Measurements from ENCODE around the gene LPCAT1.

Gene LPCAT1

DNA sequence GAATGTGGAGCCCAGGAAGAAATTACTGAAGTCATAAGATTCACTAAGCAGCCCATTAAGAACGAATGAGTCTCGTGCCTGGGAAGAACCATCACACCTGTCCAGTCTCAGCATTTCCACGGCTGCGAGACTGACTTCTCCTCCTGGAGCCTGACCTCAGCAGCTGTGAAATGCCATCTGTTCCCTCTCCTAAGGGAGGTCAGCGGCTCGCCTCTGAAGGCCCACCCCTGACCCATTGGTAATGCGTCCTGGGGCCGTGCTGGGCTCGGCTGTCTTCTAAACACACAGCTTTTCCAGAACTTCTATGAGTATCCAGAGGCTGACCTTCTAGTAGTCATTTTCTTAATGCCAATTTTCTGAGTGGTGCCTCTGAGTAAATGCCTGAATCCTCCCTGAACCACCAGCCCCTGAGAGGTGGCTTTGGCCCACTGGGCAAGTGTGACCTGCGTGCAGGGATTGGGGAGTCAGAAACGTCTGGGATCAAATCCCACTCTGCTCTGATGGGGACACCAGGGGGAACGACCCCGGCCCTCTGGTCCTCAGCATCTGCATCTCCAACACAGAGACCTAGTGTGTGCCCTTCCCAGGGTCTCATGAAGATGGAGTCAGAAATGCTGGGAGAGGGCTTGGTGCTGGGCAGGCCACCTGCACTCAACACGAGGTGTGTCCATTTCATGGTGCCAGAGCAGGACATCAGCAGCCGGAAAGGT, 84.2 kb downstream of the LPCAT1 start:
- no peak overlapping the region for H3K4me3 ChIP-seq (ENCODE audit: low read length)
- no peak for TF ChIP-seq ZNF274 (IDR thresholded peaks at IDR 0.05; ENCODE audit: low read depth, low read length)

DNA sequence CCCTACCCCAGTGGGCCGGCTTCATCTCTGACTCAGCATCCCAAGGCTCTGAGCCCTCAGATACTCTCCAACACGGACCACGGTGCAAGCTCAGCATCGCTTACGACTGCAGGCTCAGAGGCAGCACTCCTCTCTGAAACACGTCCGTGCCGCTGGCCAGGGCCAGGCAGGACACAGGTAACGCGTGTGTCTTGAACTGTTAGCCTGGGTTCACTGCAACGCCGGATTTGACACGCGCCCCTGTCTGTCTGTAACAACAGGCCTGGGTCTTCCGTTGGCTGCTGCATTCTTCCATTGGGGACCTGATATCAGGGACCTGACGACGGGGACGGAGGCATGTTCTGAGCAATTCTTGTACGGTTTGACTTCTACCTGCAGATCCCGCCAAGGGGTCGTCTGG, 84.9 kb downstream of the LPCAT1 start:
- TF ChIP-seq ZNF274 (IDR thresholded peaks at IDR 0.05; ENCODE audit: low read depth, low read length) = no peak
- no peak overlapping the region for H3K4me3 ChIP-seq (ENCODE audit: low read length)

DNA sequence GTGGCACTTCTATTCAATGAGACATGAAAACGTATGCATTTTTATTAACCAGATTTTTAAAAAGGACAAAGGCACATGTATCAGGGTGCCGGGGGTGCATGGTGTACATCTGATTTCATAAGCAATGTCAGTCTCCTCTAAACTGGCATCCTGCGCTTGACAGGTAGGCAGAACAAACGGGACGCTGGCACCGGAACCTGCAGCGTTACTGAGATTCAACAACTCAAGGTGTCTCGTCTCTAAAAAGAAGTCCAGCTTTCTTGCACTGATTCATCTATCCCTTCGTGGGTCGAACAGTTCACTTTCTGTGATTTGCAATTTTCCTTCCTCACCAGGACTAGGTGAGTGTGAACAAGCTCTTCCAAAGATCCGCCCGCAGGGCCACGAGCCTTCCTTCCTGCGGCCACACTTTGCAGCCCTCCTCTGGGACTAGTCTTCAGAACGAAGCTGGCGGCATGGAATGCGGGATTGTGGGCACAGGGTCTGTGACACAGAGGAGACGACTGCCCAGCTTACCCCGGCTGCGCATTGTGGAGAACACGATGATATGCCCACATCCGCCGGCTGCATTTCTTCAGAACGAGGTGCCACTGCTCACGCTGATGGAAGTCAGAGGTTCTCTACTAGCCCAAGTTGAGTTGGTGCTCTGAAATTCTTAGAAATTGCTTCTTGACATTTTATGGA, 85.7 kb downstream of the LPCAT1 start:
- TF ChIP-seq ZNF274 (IDR thresholded peaks at IDR 0.05; ENCODE audit: low read depth, low read length) = no peak

DNA sequence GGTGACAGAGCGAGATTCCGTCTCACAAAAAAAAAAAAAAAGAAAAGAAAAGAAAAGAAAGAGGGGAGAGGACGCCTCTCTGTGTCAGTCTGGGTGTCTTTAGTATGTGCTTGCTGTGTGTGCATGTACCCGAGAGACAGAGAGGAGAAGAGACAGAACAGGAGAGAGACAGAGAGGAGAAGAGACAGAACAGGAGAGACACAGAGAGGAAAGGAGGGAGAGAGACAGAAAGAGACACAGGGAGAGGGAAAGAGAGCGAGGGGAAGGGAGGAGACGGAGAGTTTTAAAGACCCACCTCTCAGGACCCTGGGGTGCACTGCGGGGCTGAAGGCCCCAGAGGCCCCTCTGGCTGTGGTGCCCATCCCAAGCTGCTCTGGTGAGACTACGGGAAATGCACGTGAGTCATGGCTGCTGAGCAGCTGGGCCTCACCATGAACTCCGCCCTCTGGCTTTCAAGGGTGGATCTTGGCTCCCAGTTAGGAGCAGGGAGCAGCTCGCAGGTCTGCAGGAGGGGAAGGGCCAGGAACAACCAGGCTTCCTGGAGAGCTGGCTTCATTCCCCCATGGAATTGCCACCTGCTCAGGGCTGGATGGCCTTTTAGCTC, 86.4 kb downstream of the LPCAT1 start:
- TF ChIP-seq ZNF274 (IDR thresholded peaks at IDR 0.05; ENCODE audit: low read depth, low read length) = no peak

More for the DNA sequence above, 85.7 kb downstream of the LPCAT1 start:
- H3K4me3 ChIP-seq (ENCODE audit: low read length) = no peak overlapping the region

DNA sequence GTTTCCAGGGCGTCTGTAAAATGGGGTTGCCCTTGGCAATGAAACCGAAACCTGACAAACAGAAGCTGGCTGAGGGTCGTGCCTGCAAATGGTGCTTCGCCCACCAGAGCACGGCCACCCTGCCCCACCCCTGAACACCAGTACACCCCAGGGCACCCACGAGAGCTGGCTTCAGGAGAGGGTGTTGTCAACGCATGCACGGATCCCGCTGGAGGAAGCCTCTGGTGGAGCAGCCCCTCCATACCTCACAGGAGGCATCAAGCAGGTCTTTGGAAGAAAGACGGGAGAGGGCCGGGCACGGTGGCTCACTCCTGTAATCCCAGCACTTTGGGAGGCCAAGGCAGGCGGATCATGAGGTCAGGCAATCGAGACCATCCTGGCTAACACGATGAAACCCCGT, 87.1 kb downstream of the LPCAT1 start:
- no peak for TF ChIP-seq ZNF274 (IDR thresholded peaks at IDR 0.05; ENCODE audit: low read depth, low read length)
- H3K4me3 ChIP-seq (ENCODE audit: low read length) = no peak overlapping the region

More for the DNA sequence above, 86.4 kb downstream of the LPCAT1 start:
- no peak overlapping the region for H3K4me3 ChIP-seq (ENCODE audit: low read length)

DNA sequence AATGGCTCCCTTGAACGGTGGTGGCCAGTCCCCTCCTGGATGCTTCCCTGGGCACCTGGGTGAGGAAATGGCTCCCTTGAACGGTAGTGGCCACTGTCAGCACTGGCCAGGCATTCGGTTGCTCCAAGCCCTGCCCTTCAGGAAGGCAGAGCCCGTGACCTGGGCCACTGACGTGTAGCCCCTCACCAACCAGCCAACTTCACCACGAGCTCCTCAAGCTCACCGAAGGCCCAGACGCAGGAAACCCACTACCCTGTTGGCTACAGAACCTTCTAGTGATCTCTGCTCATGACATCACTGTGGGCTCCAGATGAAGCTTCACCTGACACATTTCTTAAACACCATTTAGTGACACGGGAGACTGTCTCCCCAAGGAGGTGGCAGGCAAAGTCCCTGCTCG, 87.7 kb downstream of the LPCAT1 start:
- TF ChIP-seq ZNF274 (IDR thresholded peaks at IDR 0.05; ENCODE audit: low read depth, low read length) = no peak
- H3K4me3 ChIP-seq (ENCODE audit: low read length) = no peak overlapping the region

DNA sequence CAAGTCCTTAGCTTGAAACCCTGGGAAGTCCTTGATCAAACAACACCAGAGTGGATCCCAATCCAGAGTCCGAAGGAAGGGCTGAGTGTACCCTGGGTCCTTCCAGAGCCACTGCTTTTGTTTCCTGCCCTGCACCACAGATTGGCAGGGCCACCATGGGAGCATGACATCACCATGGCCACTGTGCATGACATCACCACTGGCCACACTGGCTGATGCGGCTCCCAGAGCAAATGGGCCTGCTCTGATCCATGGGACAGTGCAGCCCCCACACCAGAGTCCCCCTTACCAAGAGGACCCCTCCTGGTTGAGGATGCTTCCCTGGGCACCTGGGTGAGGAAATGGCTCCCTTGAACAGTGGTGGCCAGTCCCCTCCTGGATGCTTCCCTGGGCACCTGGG, 88.4 kb downstream of the LPCAT1 start:
- no peak for TF ChIP-seq ZNF274 (IDR thresholded peaks at IDR 0.05; ENCODE audit: low read depth, low read length)
- H3K4me3 ChIP-seq (ENCODE audit: low read length) = no peak overlapping the region

DNA sequence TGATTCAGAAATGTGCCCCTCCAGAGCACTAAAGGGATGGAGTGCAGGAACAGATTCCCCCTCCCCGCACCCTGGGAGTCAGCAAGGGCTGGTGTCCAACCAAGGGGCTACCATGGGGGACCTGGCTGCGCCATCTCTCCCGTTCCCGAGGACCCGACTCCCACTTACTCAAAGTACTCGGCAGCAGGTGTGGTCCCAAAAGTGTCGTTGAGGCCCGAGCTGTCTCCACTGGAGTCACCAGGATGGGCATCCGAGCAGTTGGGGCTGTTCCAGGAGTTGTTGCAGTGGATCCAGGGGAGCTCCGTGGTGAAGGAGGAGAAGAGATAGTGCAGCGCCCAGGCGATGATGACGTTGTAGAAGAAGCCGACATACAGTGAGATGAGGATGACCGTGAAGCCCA, 91.5 kb downstream of the LPCAT1 start:
- no peak overlapping the region for H3K4me3 ChIP-seq (ENCODE audit: low read length)
- TF ChIP-seq ZNF274 (IDR thresholded peaks at IDR 0.05; ENCODE audit: low read depth, low read length) = no peak

DNA sequence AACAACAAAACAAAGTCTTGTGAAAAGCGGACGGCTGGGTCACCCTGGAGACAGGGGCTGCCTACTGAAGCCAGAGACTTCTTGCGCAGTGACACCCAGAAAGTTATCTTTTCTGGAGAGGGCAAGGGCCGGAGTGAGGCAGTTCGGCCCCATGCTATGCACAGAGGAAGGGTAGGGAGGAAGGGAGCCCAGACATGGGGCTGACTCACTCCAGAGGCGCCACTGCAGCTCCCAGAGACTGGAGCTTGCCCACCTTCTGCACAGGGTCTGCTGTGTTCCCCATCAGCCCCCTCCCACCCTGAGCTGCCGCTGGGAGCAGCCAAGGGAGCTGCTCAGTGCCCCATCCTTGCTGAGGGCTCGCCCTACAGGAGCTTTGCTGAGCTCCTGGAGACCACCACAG, 91.9 kb downstream of the LPCAT1 start:
- no peak overlapping the region for H3K4me3 ChIP-seq (ENCODE audit: low read length)
- no peak for TF ChIP-seq ZNF274 (IDR thresholded peaks at IDR 0.05; ENCODE audit: low read depth, low read length)

DNA sequence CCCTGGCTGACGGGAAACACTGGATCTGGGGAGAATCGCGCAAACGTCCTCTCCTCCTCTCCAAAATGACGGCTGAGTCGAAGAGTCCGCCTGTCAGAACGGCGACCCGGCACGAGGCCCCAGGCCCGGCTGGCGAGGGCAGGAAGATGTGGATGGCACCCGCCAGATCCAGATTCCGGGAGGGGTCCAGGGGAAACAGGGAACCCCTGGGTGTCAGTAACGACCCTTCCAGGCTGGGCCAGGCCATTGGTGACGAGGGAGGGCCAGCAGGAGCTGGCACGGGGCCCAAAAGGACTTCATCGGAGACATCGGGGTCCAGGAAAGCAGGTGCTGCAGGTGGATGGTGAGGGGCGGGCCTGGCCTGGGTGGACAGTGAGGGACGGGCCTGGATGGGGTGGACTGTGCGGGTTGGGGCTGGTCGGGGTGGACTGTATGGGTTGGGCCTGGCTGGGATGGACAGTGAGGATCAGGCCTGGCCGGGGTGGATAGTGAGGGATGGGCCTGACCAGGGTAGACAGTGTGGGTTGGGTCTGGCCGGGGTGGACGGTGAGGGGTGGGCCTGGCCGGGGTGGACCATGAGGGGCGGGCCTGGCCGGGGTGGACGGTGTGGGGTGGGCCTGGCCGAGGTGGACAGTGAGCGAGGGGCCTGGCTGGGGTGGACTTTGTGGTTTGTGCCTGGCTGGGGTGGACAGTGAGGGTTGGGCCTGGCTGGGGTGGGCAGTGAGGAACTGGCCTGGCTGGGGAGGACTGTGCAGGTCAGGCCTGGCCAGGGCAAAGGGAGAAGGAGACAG, 92.5 kb downstream of the LPCAT1 start:
- TF ChIP-seq ZNF274 (IDR thresholded peaks at IDR 0.05; ENCODE audit: low read depth, low read length) = no peak
- no peak overlapping the region for H3K4me3 ChIP-seq (ENCODE audit: low read length)

DNA sequence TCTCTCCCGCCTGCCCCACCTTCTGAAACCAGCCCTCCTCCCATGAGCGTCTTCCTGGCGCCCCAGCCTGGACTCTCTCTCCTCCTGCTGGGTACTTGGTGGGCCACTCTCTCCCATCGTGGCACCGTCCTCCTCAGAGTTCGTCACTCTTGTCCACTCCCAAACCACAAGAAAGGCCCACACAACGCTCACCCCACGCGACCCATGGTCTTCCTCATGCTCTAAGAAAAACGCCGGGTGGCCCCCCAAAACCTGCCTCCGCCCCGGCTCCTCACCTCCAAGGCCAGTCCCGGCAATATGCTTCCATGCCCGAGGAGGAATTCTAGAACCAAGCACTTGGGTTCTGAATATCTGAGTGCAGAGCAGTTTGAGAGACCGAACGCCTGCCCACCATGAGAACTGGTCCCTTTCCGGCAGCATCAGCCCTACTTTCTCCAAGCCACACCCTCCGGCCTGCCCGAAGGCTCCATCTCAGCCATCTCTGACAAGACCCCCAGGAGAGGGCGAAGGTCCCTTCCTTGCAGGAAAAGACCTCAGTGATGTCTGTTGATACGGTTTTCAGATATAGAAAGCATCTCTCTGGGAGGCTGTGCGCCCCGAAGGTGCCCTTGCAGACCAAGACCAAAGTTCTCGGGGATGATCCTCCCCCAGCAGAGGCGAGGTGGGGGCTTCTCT, 93.5 kb downstream of the LPCAT1 start:
- TF ChIP-seq ZNF274 (IDR thresholded peaks at IDR 0.05; ENCODE audit: low read depth, low read length) = no peak
- no peak overlapping the region for H3K4me3 ChIP-seq (ENCODE audit: low read length)

DNA sequence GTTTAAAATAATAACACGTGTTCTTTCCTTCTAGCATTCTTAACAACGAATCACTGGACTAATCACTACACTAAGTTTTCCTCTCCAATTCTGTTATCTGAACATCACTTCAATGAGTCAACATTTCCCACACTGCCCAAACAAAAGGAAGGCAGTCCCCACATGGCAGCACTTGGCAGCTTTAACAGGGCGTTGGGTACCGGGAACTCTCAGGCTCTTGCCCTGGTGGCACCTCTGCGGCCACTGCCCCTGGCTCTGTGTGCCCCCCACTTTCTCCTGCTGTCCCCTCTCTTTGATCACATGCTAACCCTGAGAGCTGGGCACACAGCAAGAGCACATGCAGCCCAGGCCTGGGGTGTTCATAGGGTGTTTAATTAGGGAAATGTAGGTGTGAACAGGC, 94.3 kb downstream of the LPCAT1 start:
- no peak for TF ChIP-seq ZNF274 (IDR thresholded peaks at IDR 0.05; ENCODE audit: low read depth, low read length)
- H3K4me3 ChIP-seq (ENCODE audit: low read length) = no peak overlapping the region

DNA sequence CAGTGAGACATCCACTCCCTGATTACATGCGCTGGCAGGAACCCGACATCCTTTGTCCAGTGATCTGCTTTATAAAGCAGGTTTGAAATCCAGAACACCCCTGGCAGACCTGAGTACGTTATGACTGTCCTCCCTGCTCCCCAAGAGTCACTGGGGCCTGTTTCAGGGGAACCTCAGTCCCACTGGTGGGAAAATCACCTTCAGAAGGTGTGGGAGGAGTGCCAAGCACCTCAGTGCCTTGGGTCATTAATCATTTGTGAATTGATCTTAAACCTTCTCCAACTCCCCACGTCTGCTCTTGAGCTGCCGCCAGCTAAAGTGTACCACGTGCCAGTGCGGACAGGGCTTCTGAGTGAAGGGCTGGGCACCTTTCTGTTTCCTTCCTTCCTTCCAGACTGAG, 94.7 kb downstream of the LPCAT1 start:
- no peak overlapping the region for H3K4me3 ChIP-seq (ENCODE audit: low read length)
- TF ChIP-seq ZNF274 (IDR thresholded peaks at IDR 0.05; ENCODE audit: low read depth, low read length) = no peak

DNA sequence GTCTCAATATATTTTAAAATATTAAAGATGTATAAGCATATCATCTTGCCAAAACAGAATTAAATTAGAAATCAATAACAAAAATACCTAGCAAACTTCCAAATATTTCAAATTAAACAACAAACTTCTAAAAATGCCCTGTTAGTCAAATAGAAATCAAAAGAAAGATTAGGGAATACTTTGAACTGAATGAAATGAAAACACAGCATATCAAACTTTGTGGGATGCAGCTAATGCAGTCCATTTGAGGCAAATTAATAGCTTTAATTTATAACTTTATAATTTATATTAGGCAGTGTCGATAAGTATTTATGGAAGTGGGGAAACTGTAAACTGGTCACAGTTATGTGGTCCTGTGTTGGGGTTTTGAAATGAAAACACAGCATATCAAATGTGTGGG, 95.7 kb downstream of the LPCAT1 start:
- no peak overlapping the region for H3K4me3 ChIP-seq (ENCODE audit: low read length)
- TF ChIP-seq ZNF274 (IDR thresholded peaks at IDR 0.05; ENCODE audit: low read depth, low read length) = no peak
